HepG2 (cell line): Measurements from ENCODE around the gene TASOR2. TPM values are rescaled to one million over a fixed set of nuclear protein-coding genes. Genes with fewer than 3 reads are reported as not detected.

ENCODE experiments used
- ARHGAP35 ChIP-seq: sonication (generic); formaldehyde crosslinking; IDR thresholded peaks from 2 replicates; pipeline ENCODE4 v1.9.0; 2022; ENCODE audit warnings: mild to moderate bottlenecking, inconsistent platforms, moderate library complexity, missing genetic modification reagents, borderline replicate concordance
- GATAD2A ChIP-seq: IDR thresholded peaks from 2 replicates; pipeline ENCODE4 v1.6.1; 2016
- MED8 ChIP-seq: sonication (generic); formaldehyde crosslinking; IDR thresholded peaks from 2 replicates; pipeline ENCODE4 v1.8.1; 2023; ENCODE audit warnings: mild to moderate bottlenecking, missing genetic modification reagents; ENCODE audit not compliant: insufficient replicate concordance
- NFE2L1 ChIP-seq: sonication (generic); formaldehyde crosslinking; IDR thresholded peaks from 2 replicates; pipeline ENCODE4 v1.4.0; 2020; ENCODE audit warnings: missing genetic modification reagents, mild to moderate bottlenecking, borderline replicate concordance
- RCOR2 ChIP-seq: IDR thresholded peaks from 2 replicates; pipeline ENCODE4 v1.6.1; 2016; ENCODE audit warnings: missing biosample characterization, missing genetic modification reagents
- RELA ChIP-seq: sonication (generic); formaldehyde crosslinking; IDR thresholded peaks from 2 replicates; pipeline ENCODE4 v1.4.0; 2020; ENCODE audit warnings: missing genetic modification reagents
- TAF15 ChIP-seq: fragments of 200-400 bp; formaldehyde crosslinking; IDR thresholded peaks from one replicate; pipeline ENCODE4 v1.6.1; 2018; ENCODE audit warnings: mild to moderate bottlenecking, low read depth, low read length; ENCODE audit not compliant: poor library complexity, severe bottlenecking
- ZFP36 ChIP-seq: fragments of 150-350 bp; IDR thresholded peaks from 2 replicates; pipeline ENCODE4 v1.6.1; 2018; ENCODE audit warnings: borderline replicate concordance, low read length, low read depth; ENCODE audit not compliant: partially characterized antibody
- ZNF143 ChIP-seq: sonication (generic); formaldehyde crosslinking; IDR thresholded peaks from 2 replicates; pipeline ENCODE4 v1.4.0; 2020; ENCODE audit warnings: missing genetic modification reagents
- ZNF292 ChIP-seq: sonication (generic); formaldehyde crosslinking; IDR thresholded peaks from 2 replicates; pipeline ENCODE4 v1.8.1; 2022; ENCODE audit warnings: mild to moderate bottlenecking, low read depth, missing genetic modification reagents, borderline replicate concordance
- ZNF30 ChIP-seq: sonication (generic); formaldehyde crosslinking; IDR thresholded peaks from 2 replicates; pipeline ENCODE4 v1.5.0; 2020; ENCODE audit warnings: mild to moderate bottlenecking, missing genetic modification reagents
- ZNF331 ChIP-seq: sonication (generic); formaldehyde crosslinking; IDR thresholded peaks from 2 replicates; pipeline ENCODE4 v1.4.0; 2020; ENCODE audit warnings: missing genetic modification reagents
- ZNF556 ChIP-seq: sonication (generic); formaldehyde crosslinking; IDR thresholded peaks from 2 replicates; pipeline ENCODE4 v1.4.0; 2020; ENCODE audit warnings: mild to moderate bottlenecking, missing genetic modification reagents, borderline replicate concordance
- ZNF713 ChIP-seq: sonication (generic); formaldehyde crosslinking; IDR thresholded peaks from 2 replicates; pipeline ENCODE4 v1.4.0; 2020; ENCODE audit warnings: mild to moderate bottlenecking, missing genetic modification reagents
- ZNF879 ChIP-seq: sonication (generic); formaldehyde crosslinking; IDR thresholded peaks from 2 replicates; pipeline ENCODE4 v1.8.1; 2023; ENCODE audit warnings: missing genetic modification reagents
- ZZZ3 ChIP-seq: sonication (generic); formaldehyde crosslinking; IDR thresholded peaks from 2 replicates; pipeline ENCODE4 v1.4.0; 2020; ENCODE audit warnings: missing genetic modification reagents, mild to moderate bottlenecking, borderline replicate concordance
- polyA plus RNA-seq, 8 experiments: library from polyadenylated mRNA; depleted of rRNA in 3 of 8; stranded (reverse) in 7 of 8; unstranded in 1 of 8; fragments of >200 nt; fragmentation: Illumina TruSeq in 4 of 8; extraction: Trizol in 4 of 8; gene quantifications; 2 replicates each; pipeline versions ENCODE4 v1.2.1 to v1.2.3, GENCODE V29; 2011 to 2016; ENCODE audit warnings: low read depth in 4 of 8, missing spikeins in 1 of 8, mixed read lengths in 1 of 8; ENCODE audit not compliant: insufficient read depth in 1 of 8
- total RNA-seq, 5 experiments: library from RNA; depleted of rRNA; stranded (reverse); fragments of >200 nt; fragmentation: Illumina TruSeq; extraction: Trizol; gene quantifications; 2 replicates each; pipeline ENCODE4 v1.2.3, GENCODE V29; 2016; ENCODE audit warnings: low read depth in 1 of 5
- TF ChIP-seq, protein P1 (sequence below): sonication (generic); formaldehyde crosslinking; IDR thresholded peaks from 2 replicates; pipeline ENCODE4 v1.5.1; 2020; ENCODE audit warnings: missing genetic modification reagents, mild to moderate bottlenecking, borderline replicate concordance
- TF ChIP-seq, protein P2 (sequence below): sonication (generic); formaldehyde crosslinking; IDR thresholded peaks from 2 replicates; pipeline ENCODE4 v1.4.0; 2020; ENCODE audit warnings: mild to moderate bottlenecking, missing genetic modification reagents
- TF ChIP-seq, protein P3 (sequence below): sonication (generic); formaldehyde crosslinking; IDR thresholded peaks from 2 replicates; pipeline ENCODE4 v1.8.0; 2022; ENCODE audit warnings: mild to moderate bottlenecking, missing genetic modification reagents, moderate library complexity
- TF ChIP-seq, protein P4 (sequence below): sonication (generic); formaldehyde crosslinking; IDR thresholded peaks from 2 replicates; pipeline ENCODE4 v1.5.1; 2020; ENCODE audit warnings: mild to moderate bottlenecking, moderate library complexity, missing genetic modification reagents
- TF ChIP-seq, protein P5 (sequence below): sonication (generic); formaldehyde crosslinking; IDR thresholded peaks from 2 replicates; pipeline ENCODE4 v1.9.0; 2021; ENCODE audit warnings: missing genetic modification reagents, mild to moderate bottlenecking, borderline replicate concordance

TASOR2 gene
- total and polyA plus RNA-seq, 2 of the 13 experiments (the other 11 are each of a cell fraction or from before 2014, with no cell fraction given): 24.2 to 55.3 TPM

DNA sequence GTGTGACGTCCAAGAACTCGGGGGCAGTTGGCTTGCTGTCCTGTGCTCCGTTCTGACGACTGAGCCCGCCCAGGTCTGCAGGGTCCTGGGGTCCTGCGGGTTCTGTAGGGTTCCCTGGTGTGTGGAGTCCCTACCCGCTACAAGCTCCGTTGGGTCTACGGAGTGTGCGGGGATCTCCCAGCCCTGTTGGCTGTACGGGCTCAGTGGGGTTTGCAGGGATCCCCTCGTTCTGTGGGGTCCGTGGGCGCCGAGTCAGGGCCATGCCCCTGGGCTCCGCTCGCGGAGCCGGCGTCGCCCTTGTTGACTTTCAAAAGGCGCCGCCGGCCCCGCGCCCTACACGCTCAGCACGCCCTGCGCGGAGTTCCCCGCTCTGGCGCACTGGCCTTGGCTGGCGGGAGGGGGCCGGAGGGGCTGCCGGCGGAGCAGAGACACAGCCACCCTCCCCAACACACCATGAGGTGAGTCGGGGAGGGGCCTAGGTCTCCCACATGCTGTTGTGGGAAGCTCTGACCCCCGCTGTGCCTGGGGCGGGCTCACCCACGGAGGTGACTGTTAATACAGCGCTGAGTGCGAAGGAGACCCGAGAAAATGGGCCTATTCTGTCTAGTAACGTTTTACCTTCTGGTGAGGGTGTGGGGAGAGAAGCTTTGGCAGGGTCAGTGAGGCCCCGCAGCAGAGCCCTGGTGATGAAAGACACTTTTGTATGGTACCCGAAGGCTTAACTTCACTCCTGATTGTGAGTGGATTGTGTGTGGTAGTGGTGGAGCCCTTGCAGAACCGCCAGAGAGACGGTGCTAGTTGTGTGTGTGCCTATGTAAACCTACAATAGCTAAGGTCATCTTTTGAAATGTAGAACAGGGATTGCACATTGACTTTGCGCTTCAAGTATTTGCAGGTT lies 8.1 kb downstream of the TASOR2 start (continued):
- TF ChIP-seq, protein P1, sequence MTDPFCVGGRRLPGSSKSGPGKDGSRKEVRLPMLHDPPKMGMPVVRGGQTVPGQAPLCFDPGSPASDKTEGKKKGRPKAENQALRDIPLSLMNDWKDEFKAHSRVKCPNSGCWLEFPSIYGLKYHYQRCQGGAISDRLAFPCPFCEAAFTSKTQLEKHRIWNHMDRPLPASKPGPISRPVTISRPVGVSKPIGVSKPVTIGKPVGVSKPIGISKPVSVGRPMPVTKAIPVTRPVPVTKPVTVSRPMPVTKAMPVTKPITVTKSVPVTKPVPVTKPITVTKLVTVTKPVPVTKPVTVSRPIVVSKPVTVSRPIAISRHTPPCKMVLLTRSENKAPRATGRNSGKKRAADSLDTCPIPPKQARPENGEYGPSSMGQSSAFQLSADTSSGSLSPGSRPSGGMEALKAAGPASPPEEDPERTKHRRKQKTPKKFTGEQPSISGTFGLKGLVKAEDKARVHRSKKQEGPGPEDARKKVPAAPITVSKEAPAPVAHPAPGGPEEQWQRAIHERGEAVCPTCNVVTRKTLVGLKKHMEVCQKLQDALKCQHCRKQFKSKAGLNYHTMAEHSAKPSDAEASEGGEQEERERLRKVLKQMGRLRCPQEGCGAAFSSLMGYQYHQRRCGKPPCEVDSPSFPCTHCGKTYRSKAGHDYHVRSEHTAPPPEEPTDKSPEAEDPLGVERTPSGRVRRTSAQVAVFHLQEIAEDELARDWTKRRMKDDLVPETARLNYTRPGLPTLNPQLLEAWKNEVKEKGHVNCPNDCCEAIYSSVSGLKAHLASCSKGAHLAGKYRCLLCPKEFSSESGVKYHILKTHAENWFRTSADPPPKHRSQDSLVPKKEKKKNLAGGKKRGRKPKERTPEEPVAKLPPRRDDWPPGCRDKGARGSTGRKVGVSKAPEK: peak; percentile 48
- TF ChIP-seq, protein P2, sequence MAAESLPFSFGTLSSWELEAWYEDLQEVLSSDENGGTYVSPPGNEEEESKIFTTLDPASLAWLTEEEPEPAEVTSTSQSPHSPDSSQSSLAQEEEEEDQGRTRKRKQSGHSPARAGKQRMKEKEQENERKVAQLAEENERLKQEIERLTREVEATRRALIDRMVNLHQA: no peak
- peak; percentile 96 for TF ChIP-seq RELA (CRISPR knock-in tag)
- TF ChIP-seq ZNF143: no peak
- TF ChIP-seq MED8: no peak
- TF ChIP-seq ZNF292 (CRISPR knock-in tag): peak; percentile 87; the same call in 1 of the 2 replicates
- TF ChIP-seq ZNF556 (CRISPR knock-in tag): peak; percentile 37; the same call in 1 of the 2 replicates
- TF ChIP-seq, protein P3, sequence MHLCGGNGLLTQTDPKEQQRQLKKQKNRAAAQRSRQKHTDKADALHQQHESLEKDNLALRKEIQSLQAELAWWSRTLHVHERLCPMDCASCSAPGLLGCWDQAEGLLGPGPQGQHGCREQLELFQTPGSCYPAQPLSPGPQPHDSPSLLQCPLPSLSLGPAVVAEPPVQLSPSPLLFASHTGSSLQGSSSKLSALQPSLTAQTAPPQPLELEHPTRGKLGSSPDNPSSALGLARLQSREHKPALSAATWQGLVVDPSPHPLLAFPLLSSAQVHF: no peak; the same call in 1 of the 2 replicates
- TF ChIP-seq ARHGAP35: peak; percentile 76; the same call in 1 of the 2 replicates
- TF ChIP-seq ZFP36: no peak
- no peak for TF ChIP-seq TAF15
- no peak for TF ChIP-seq ZZZ3 (CRISPR knock-in tag)
- TF ChIP-seq, protein P4, sequence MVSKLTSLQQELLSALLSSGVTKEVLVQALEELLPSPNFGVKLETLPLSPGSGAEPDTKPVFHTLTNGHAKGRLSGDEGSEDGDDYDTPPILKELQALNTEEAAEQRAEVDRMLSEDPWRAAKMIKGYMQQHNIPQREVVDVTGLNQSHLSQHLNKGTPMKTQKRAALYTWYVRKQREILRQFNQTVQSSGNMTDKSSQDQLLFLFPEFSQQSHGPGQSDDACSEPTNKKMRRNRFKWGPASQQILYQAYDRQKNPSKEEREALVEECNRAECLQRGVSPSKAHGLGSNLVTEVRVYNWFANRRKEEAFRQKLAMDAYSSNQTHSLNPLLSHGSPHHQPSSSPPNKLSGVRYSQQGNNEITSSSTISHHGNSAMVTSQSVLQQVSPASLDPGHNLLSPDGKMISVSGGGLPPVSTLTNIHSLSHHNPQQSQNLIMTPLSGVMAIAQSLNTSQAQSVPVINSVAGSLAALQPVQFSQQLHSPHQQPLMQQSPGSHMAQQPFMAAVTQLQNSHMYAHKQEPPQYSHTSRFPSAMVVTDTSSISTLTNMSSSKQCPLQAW: peak; percentile 80
- TF ChIP-seq ZNF879 (CRISPR knock-in tag): 0 out of 2 replicates have a peak, but pooled peaks have one; percentile 32
- TF ChIP-seq NFE2L1 (CRISPR knock-in tag): no peak
- TF ChIP-seq RCOR2: peak; percentile 68
- TF ChIP-seq, protein P5, sequence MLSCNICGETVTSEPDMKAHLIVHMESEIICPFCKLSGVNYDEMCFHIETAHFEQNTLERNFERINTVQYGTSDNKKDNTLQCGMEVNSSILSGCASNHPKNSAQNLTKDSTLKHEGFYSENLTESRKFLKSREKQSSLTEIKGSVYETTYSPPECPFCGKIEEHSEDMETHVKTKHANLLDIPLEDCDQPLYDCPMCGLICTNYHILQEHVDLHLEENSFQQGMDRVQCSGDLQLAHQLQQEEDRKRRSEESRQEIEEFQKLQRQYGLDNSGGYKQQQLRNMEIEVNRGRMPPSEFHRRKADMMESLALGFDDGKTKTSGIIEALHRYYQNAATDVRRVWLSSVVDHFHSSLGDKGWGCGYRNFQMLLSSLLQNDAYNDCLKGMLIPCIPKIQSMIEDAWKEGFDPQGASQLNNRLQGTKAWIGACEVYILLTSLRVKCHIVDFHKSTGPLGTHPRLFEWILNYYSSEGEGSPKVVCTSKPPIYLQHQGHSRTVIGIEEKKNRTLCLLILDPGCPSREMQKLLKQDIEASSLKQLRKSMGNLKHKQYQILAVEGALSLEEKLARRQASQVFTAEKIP: no peak
- peak; percentile 83 for TF ChIP-seq ZNF331 (CRISPR knock-in tag)
- TF ChIP-seq ZNF30: no peak
- TF ChIP-seq ZNF713 (CRISPR knock-in tag): 0 out of 2 replicates have a peak, but pooled peaks have one; percentile 42
- TF ChIP-seq GATAD2A: peak; percentile 78
